RWPE1 (cell line): Measurements from ENCODE around the gene AKAP13.

Source experiments
- CTCF ChIA-PET: fragments of 350-600 bp; sonication (Branson Sonifier 250); formaldehyde crosslinking; extraction: SDS; loops from one replicate; lab custom pipeline; 2021; lab: Yijun Ruan, JAX
- POLR2A ChIA-PET: fragments of 400-600 bp; formaldehyde crosslinking; extraction: SDS; loops from one replicate; lab custom pipeline; 2020; ENCODE audit warnings: antibody characterized with exemption; ENCODE audit not compliant: low non-redundant PET; lab: Yijun Ruan, JAX
- DNase-seq: peaks from one replicate; pipeline ENCODE4 v3.0.0; 2012; ENCODE audit warnings: low spot score
- H3K27ac ChIP-seq: fragments of 450-650 bp; 2 replicates; pipeline ENCODE4 v1.5.1; 2017
- TF ChIP-seq, protein P1 (sequence below): fragments of 450-650 bp; conservative IDR thresholded peaks from 2 replicates; pipeline ENCODE4 v1.5.1; 2017; ENCODE audit warnings: low read depth, mild to moderate bottlenecking

AKAP13 gene

DNA sequence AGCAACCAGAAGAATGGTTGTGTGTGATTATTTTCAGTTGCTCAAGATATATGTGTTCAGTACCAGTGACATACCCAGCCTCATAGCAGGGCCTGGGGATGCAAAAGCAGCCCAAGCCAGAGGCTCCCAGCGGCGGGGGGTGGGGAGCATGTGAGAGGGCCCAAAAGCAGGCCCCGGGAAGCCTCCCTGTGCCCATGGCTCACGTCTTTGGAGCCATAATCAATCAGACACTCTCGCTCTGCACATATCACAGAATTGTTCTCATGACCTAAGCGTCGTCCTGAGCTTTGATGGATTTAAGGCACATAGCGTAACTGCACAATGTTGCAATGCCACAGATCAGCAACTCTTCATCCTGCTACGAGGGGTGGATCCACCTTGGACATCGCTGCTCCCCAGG lies 393.6 kb downstream of the AKAP13 start:
- ChIA-PET POLR2A (no interaction called here), CTCF (no interaction called here)
- TF ChIP-seq, protein P1, sequence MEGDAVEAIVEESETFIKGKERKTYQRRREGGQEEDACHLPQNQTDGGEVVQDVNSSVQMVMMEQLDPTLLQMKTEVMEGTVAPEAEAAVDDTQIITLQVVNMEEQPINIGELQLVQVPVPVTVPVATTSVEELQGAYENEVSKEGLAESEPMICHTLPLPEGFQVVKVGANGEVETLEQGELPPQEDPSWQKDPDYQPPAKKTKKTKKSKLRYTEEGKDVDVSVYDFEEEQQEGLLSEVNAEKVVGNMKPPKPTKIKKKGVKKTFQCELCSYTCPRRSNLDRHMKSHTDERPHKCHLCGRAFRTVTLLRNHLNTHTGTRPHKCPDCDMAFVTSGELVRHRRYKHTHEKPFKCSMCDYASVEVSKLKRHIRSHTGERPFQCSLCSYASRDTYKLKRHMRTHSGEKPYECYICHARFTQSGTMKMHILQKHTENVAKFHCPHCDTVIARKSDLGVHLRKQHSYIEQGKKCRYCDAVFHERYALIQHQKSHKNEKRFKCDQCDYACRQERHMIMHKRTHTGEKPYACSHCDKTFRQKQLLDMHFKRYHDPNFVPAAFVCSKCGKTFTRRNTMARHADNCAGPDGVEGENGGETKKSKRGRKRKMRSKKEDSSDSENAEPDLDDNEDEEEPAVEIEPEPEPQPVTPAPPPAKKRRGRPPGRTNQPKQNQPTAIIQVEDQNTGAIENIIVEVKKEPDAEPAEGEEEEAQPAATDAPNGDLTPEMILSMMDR: no peak

DNA sequence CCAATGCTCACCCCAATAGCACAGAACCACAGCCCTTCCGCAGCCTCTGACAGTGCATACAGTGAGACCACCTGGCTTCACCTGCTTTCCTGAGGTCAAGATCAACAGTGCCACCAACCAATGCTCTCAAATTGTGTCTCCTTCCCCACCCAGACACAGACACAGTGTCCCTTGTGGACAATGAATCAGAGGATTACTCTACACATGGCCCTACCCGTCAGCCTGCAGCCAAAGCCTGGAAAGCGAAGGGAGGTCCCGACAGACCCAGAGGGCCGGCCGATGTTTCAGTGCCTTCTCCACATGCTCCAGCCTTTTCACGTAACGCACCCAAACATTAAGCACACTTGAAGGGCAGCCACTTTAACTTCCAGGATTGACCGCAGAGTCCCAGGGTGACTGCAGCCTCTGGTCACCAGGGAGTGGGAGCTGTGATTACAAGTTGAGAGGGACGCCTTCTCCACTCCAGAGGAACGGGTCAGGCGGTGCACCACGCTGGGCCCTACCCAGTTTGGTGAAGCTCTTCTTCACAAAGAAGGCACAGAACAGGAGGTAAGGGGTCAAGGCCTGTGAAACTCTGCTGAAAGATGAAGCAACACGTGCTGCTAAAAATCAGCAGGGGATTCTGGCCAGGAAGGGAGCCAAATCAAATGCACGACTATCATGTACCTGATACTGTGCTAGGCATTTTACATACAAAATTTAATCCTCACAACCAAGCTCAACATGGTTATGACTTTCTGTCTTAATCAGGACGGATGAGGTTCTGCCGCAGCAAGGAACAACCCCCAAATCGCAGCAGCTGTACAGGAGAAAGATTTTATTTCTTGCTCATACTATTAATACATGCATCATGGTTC lies 397.1 kb downstream of the AKAP13 start:
- POLR2A ChIA-PET: no interaction called here
- CTCF ChIA-PET: interaction anchor here (0.7 kb wide), 1 partner anchor 38 kb away, joined by 3 read pairs; no protein-coding TSS in a partner anchor
- TF ChIP-seq, protein P1: no peak
- no peak overlapping the region for H3K27ac ChIP-seq
- no peak for DNase-seq

More for the DNA sequence above, 393.6 kb downstream of the AKAP13 start:
- H3K27ac ChIP-seq: peak overlapping the region; percentile 79
- DNase-seq: no peak

DNA sequence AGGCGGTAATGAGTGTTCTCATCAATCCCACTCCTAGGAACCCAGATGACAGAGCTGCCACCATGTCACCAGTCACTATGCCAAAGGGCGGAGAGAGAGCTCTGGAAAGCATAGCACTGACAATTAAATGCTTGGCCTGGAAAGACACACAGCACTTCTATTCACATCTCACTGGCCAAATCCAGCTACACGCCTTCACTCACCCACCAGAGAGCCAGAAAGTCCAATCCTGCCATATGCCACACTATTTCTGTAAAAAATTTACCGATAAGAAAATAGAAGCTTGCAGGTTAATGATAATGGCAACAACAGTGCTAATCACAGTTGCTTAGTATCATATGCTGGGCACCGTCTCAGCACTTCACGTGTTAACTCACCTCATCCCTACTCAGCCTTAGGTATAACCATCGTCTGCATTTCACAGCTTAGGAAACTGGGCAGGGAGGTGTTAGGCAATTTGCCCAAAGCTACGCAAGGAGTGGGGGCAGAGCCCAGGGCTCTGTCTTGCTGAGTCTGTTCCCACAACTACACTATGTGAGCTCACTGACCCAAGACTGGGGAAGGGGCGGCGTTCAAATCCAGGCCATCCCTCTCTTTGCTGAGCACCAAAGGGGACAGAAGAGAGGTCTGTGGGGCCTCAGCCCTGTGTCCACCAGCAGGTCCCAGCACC lies 397.8 kb downstream of the AKAP13 start:
- TF ChIP-seq, protein P1: no peak
- POLR2A ChIA-PET: no interaction called here
- DNase-seq: no peak
- no peak overlapping the region for H3K27ac ChIP-seq
- CTCF ChIA-PET: interaction anchor here (0.7 kb wide), 1 partner anchor 38 kb away, joined by 3 read pairs; no protein-coding TSS in a partner anchor

DNA sequence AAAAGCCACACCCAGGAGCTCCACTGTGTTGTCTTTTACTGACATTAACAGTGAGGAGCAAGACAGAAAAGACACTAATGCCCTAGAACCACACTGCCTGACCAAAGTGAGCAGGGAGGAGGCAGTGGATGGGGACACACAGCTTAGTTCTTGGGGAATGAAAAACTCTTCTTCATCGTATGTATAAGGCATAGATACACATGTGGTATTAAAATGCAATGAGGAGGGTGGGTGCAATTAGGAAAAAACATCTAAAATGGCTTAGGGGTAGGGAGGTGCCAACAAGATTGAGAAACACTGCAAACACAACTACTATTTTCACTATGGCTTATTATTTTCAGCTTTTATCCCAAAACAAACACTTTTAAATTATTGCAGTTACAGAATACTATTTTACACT lies 398.8 kb downstream of the AKAP13 start:
- no peak for DNase-seq
- no peak overlapping the region for H3K27ac ChIP-seq
- CTCF ChIA-PET: no interaction called here
- POLR2A ChIA-PET: no interaction called here
- TF ChIP-seq, protein P1: no peak

DNA sequence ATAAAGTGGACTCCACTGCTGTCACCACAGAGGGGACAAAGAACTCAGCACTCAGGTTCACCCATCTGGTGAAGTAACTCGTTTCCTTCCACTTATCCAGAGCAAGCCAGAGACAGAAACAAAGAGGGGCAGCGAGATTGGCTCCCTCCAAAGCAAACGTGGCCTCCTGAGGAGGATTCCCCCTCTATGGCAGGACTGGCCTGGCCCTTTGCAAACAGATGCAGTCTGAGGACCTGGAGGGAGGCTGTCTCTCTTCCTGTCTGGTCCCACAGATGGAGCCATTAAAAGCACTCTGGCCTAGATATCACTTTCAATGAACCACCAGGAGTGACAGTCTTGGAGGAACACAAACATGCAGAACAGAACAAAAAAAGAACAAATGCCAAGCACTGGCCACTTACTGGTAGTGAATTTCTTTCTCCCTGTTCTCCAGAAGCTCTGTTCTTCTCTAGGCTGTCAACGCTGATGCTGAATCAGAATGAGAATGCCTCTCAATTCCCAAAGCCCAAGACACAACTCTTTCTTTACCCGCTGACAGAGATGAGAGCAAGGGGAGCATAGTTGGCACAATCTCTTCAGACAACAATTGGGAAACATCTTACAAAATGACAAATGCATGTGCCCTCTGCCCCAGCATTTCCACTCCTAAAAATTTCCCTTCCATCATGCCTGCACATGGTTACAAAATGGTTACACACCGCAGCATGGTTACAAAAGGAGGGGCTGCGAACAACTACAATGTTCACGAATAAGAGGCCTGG lies 400.0 kb downstream of the AKAP13 start:
- no peak for DNase-seq

More for the DNA sequence above, 400.0 kb downstream of the AKAP13 start:
- ChIA-PET CTCF (no interaction called here), POLR2A (no interaction called here)
- no peak overlapping the region for H3K27ac ChIP-seq
- TF ChIP-seq, protein P1: no peak
